ENCODE measurements around the gene HLA-G. TPM values are rescaled to one million over a fixed set of nuclear protein-coding genes. Genes with fewer than 3 reads are reported as not detected.

Gene HLA-G
- polyA plus RNA-seq, 1 donor (not counting 4 experiments of a cell fraction or from before 2014, with no cell fraction given) = 0.84 TPM

DNA sequence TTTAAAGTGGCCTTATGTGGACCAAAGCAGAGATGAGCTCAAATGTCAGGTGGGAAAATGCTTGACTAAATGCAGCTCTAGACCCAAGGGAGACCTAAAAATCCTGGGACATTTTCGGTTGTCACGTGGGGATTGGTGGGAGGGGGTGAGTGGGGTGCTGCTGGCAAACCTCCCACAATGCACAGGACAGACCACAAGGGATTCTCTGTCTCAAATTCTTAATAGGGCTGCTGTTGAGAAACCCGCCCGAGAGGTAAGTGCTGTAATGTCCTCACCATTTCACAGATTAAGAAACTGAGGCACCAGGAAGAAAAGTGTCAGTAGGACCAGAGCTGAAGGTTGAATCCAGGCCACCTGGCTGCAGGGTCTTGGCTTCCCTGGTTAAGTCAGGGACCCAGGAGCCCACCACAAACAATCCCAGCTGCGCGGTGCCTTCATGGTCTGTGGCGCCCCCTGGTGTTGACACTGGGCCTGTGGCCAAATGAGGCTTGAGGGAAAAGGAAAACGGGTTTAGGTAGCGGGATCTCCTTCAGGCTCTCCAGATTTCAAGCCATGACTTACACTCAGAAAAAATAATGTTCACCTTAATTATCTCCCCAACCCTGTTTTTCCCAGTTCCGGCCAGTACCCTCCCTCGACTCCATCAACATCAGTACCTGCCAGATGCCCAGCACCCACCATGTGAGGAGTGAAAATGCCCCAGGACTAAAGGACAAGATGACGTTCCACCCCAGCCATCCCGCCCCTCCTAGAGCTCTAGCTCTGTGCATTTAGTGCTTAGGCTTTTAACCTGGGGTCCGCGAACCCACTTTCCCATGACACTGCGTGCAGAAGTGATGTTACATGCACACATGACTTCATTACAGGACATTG, 7.2 kb downstream of the HLA-G start:
- Histone ChIP-seq H4K20me1 (ENCODE audit: control insufficient read depth, extremely low read depth, insufficient read depth, low read length) (no peaks in the 10 kb centered on the region), H3K9ac (ENCODE audit: control insufficient read depth, extremely low read depth, insufficient read depth, low read length) (no peak overlapping the region), H3K9me1 (ENCODE audit: control insufficient read depth, extremely low read depth, insufficient read depth, low read length) (no peaks in the 10 kb centered on the region), H2AFZ (ENCODE audit: control insufficient read depth, low read length) (no peak overlapping the region), H3K79me2 (ENCODE audit: control insufficient read depth, insufficient read depth, low read length) (no peaks in the 10 kb centered on the region), H3K27me3 (ENCODE audit: control insufficient read depth, extremely low read depth, insufficient read depth, low read length) (peaks cover 16% of the 10 kb centered on the region), H3K4me2 (ENCODE audit: control insufficient read depth, extremely low read depth, insufficient read depth, low read depth, low read length) (no peak overlapping the region), H3K4me3 (ENCODE audit: control insufficient read depth in 2 of 3, extremely low read depth in 1 of 3, insufficient read depth in 2 of 3, low read depth in 1 of 3, low read length in 3 of 3) (no peak overlapping the region), H3K36me3 (ENCODE audit: control insufficient read depth in 2 of 2, extremely low read depth in 1 of 2, insufficient read depth in 2 of 2, low read length in 2 of 2) (no peaks in the 10 kb centered on the region), H3K27ac (ENCODE audit: control insufficient read depth, insufficient read depth, low read length) (no peak overlapping the region), H3K9me3 (ENCODE audit: control insufficient read depth, low read depth, low read length) (no peaks in the 10 kb centered on the region), H3K4me1 (ENCODE audit: control insufficient read depth, extremely low read depth, insufficient read depth, low read length) (no peaks in the 10 kb centered on the region)
- peak; percentile 81 for FAIRE-seq
- TF ChIP-seq EZH2 (IDR thresholded peaks at IDR 0.05; ENCODE audit: low read length) = no peak
- TF ChIP-seq, protein P1, sequence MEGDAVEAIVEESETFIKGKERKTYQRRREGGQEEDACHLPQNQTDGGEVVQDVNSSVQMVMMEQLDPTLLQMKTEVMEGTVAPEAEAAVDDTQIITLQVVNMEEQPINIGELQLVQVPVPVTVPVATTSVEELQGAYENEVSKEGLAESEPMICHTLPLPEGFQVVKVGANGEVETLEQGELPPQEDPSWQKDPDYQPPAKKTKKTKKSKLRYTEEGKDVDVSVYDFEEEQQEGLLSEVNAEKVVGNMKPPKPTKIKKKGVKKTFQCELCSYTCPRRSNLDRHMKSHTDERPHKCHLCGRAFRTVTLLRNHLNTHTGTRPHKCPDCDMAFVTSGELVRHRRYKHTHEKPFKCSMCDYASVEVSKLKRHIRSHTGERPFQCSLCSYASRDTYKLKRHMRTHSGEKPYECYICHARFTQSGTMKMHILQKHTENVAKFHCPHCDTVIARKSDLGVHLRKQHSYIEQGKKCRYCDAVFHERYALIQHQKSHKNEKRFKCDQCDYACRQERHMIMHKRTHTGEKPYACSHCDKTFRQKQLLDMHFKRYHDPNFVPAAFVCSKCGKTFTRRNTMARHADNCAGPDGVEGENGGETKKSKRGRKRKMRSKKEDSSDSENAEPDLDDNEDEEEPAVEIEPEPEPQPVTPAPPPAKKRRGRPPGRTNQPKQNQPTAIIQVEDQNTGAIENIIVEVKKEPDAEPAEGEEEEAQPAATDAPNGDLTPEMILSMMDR (optimal IDR thresholded peaks at IDR 0.05 in 1 of 3, IDR thresholded peaks at IDR 0.05 in 1 of 3, conservative IDR thresholded peaks at IDR 0.05 in 1 of 3; ENCODE audit: extremely low read depth in 1 of 3, insufficient read depth in 2 of 3, low read length in 3 of 3) = peak; percentile 68 to 92 (median 75)
- dilution Hi-C loops (cut with MboI; ENCODE audit: extremely low pct_ligation_motif_present, low sequenced_read_pairs) = no loop called here
- DNase-seq (ENCODE audit: low read depth, low spot score) = no peak

DNA sequence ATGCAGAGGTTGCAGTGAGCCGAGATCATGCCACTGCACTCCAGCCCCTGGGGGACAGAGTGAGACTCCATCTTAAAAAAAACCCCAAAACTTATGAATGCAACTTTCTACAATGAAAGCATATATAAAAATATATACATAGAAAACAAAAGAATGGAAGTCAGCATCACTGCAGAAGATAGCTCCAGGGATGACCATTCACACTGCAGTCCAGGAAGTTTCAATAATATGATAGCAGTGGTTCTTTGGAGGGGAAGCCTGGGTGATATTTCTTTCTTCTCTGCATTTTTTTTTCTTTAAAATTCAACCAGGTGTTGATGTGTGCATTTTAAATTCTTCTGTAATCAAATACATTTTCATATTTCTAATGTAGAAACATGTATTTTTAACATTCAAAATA, 12.3 kb downstream of the HLA-G start:
- dilution Hi-C loops (cut with MboI; ENCODE audit: extremely low pct_ligation_motif_present, low sequenced_read_pairs) = loop anchor here (10.0 kb wide), 1 partner anchor 175 kb away; no protein-coding TSS in a partner anchor

More for the DNA sequence above, 12.3 kb downstream of the HLA-G start:
- FAIRE-seq (no peak), DNase-seq (ENCODE audit: low read depth, low spot score) (no peak)
- Histone ChIP-seq H3K9me1 (ENCODE audit: control insufficient read depth, extremely low read depth, insufficient read depth, low read length) (no peaks in the 10 kb centered on the region), H3K9me3 (ENCODE audit: control insufficient read depth, low read depth, low read length) (no peaks in the 10 kb centered on the region), H3K9ac (ENCODE audit: control insufficient read depth, extremely low read depth, insufficient read depth, low read length) (no peak overlapping the region), H3K27ac (ENCODE audit: control insufficient read depth, insufficient read depth, low read length) (no peak overlapping the region), H3K4me3 (ENCODE audit: control insufficient read depth in 2 of 3, extremely low read depth in 1 of 3, insufficient read depth in 2 of 3, low read depth in 1 of 3, low read length in 3 of 3) (no peak overlapping the region), H3K79me2 (ENCODE audit: control insufficient read depth, insufficient read depth, low read length) (no peaks in the 10 kb centered on the region), H3K4me2 (ENCODE audit: control insufficient read depth, extremely low read depth, insufficient read depth, low read depth, low read length) (no peak overlapping the region), H2AFZ (ENCODE audit: control insufficient read depth, low read length) (no peak overlapping the region), H3K4me1 (ENCODE audit: control insufficient read depth, extremely low read depth, insufficient read depth, low read length) (peaks cover 1% of the 10 kb centered on the region), H3K27me3 (ENCODE audit: control insufficient read depth, extremely low read depth, insufficient read depth, low read length) (peaks cover 12% of the 10 kb centered on the region), H3K36me3 (ENCODE audit: control insufficient read depth in 2 of 2, extremely low read depth in 1 of 2, insufficient read depth in 2 of 2, low read length in 2 of 2) (no peaks in the 10 kb centered on the region), H4K20me1 (ENCODE audit: control insufficient read depth, extremely low read depth, insufficient read depth, low read length) (no peaks in the 10 kb centered on the region)
- TF ChIP-seq, protein P1 (optimal IDR thresholded peaks at IDR 0.05 in 1 of 3, IDR thresholded peaks at IDR 0.05 in 1 of 3, conservative IDR thresholded peaks at IDR 0.05 in 1 of 3; ENCODE audit: extremely low read depth in 1 of 3, insufficient read depth in 2 of 3, low read length in 3 of 3) = no peak
- TF ChIP-seq EZH2 (IDR thresholded peaks at IDR 0.05; ENCODE audit: low read length) = no peak
